HG03378 (cell line): Measurements from ENCODE around the gene SLC39A10.
"Not testable (repeated sequence)": the region's sequence is repeated elsewhere in the genome, so short reads cannot be mapped to it uniquely, and the experiment has no call there.

ENCODE experiments used
- ATAC-seq: cut with Tn5 transposase; IDR thresholded peaks from one replicate; pipeline ENCODE4 v1.9.1; 2021; ENCODE audit warnings: mild to moderate bottlenecking, moderate library complexity; ENCODE audit not compliant: unreplicated experiment

Gene SLC39A10

GRCh38 chr2:195642679-195643068 lies 14.4 kb upstream of the SLC39A10 start:
- ATAC-seq: no peak

GRCh38 chr2:195644708-195645107 lies 12.3 kb upstream of the SLC39A10 start:
- ATAC-seq: not testable (repeated sequence)

- ATAC-seq: no peak
These were observed 11.6 kb upstream of the SLC39A10 start for GRCh38 chr2:195645413-195645812.

- no peak for ATAC-seq
These were observed 10.6 kb upstream of the SLC39A10 start for GRCh38 chr2:195646424-195646823.

GRCh38 chr2:195647302-195647701 lies 9.7 kb upstream of the SLC39A10 start:
- no peak for ATAC-seq

GRCh38 chr2:195648370-195648769 lies 8.7 kb upstream of the SLC39A10 start:
- not testable (repeated sequence) for ATAC-seq

- no peak for ATAC-seq
These were observed 8.2 kb upstream of the SLC39A10 start for GRCh38 chr2:195648787-195649186.

GRCh38 chr2:195649629-195650190 lies 7.3 kb upstream of the SLC39A10 start:
- ATAC-seq: peak; percentile 19

GRCh38 chr2:195651046-195651445 lies 6.0 kb upstream of the SLC39A10 start:
- no peak for ATAC-seq

- ATAC-seq: no peak
These were observed 4.1 kb upstream of the SLC39A10 start for GRCh38 chr2:195652911-195653310.

- no peak for ATAC-seq
These were observed 716 bp upstream of the SLC39A10 start for GRCh38 chr2:195656161-195656858.

GRCh38 chr2:195657634-195658540 lies 861 bp downstream of the SLC39A10 start:
- peak; percentile 1 for ATAC-seq

- ATAC-seq: no peak
These were observed 1.5 kb downstream of the SLC39A10 start for GRCh38 chr2:195658541-195658890.

- ATAC-seq: no peak
These were observed 2.1 kb downstream of the SLC39A10 start for GRCh38 chr2:195659114-195659513.

GRCh38 chr2:195659982-195660890 lies 3.2 kb downstream of the SLC39A10 start:
- no peak for ATAC-seq

- ATAC-seq: no peak
These were observed 5.1 kb downstream of the SLC39A10 start for GRCh38 chr2:195662138-195662537.

- ATAC-seq: no peak
These were observed 6.0 kb downstream of the SLC39A10 start for GRCh38 chr2:195663007-195663406.

GRCh38 chr2:195664528-195664927 lies 7.5 kb downstream of the SLC39A10 start:
- ATAC-seq: no peak

- not testable (repeated sequence) for ATAC-seq
These were observed 8.1 kb downstream of the SLC39A10 start for GRCh38 chr2:195665153-195665552.

GRCh38 chr2:195666113-195666712 lies 9.2 kb downstream of the SLC39A10 start:
- no peak for ATAC-seq
